Gastrocnemius medialis (tissue), 4 donors: ENCODE measurements around the gene DCAF4. TPM values are rescaled to one million over a fixed set of nuclear protein-coding genes. Genes with fewer than 3 reads are reported as not detected.

Experiments used
- ATAC-seq, 2 donors: fragments of 150-250 bp; one replicate each; pipeline ENCODE4 v1.9.1; 2016
- DNase-seq, 2 donors: peaks; one replicate each; pipeline ENCODE4 v3.0.0-alpha.2; 2019
- H3K27ac ChIP-seq, 4 donors: fragments of 200-600 bp; sonication (generic); 1 replicate in 1 of 4; 2 replicates in 3 of 4; pipeline ENCODE4 v1.5.1; 2016 to 2018; ENCODE audit warnings: mild to moderate bottlenecking in 2 of 4, moderate library complexity in 1 of 4
- H3K27me3 ChIP-seq, 3 donors: fragments of 200-600 bp; sonication (generic) in 2 of 3; 1 replicate in 1 of 3; 2 replicates in 2 of 3; pipeline versions ENCODE4 v1.5.1 to v1.6.0; 2016 to 2019; ENCODE audit warnings: mild to moderate bottlenecking in 1 of 3, moderate library complexity in 1 of 3
- H3K36me3 ChIP-seq, 2 donors: fragments of 200-600 bp; sonication (generic) in 1 of 2; one replicate each; pipeline ENCODE4 v1.5.1; 2017 to 2018
- H3K4me1 ChIP-seq, 2 donors: fragments of 200-600 bp; sonication (generic) in 1 of 2; one replicate each; pipeline ENCODE4 v1.5.1; 2016 to 2017; ENCODE audit warnings: mild to moderate bottlenecking in 2 of 2
- H3K4me3 ChIP-seq, 4 donors: fragments of 200-600 bp; sonication (generic) in 3 of 4; 1 replicate in 1 of 4; 2 replicates in 3 of 4; pipeline ENCODE4 v1.5.1; 2016 to 2019; ENCODE audit warnings: mild to moderate bottlenecking in 2 of 4
- H3K9me3 ChIP-seq, 3 donors: fragments of 200-600 bp; sonication (generic) in 2 of 3; 1 replicate in 1 of 3; 2 replicates in 2 of 3; pipeline ENCODE4 v1.5.1; 2016 to 2019
- POLR2A ChIP-seq, 2 donors: fragments of 450-650 bp; IDR thresholded peaks; one replicate each; pipeline ENCODE4 v1.6.1; 2017; ENCODE audit warnings: antibody characterized with exemption in 2 of 2, mild to moderate bottlenecking in 2 of 2, moderate library complexity in 2 of 2
- in situ Hi-C, 4 donors: fragments of 200-750 bp; cut with MboI; loops; one replicate each; pipeline versions ENCODE4 v1.15.0 to v1.8.0; 2017; ENCODE audit warnings: low sequenced_read_pairs in 4 of 4
- intact Hi-C: fragments of 100-400 bp; cut with DNase I; formaldehyde crosslinking; loops from one replicate; pipeline ENCODE4 v1.15.1; 2023; ENCODE audit warnings: low total_unique reads
- total RNA-seq, 4 donors: library from RNA; depleted of rRNA; stranded (reverse); fragments of >200 nt; gene quantifications; one replicate each; pipeline versions ENCODE4 v1.1.0 to v1.2.3, GENCODE V29; 2016
- TF ChIP-seq, protein P1 (sequence below), 5 experiments: fragments of 450-650 bp in 3 of 5; fragments of 200-600 bp in 2 of 5; sonication (generic) in 2 of 5; IDR thresholded peaks in 4 of 5; conservative IDR thresholded peaks in 1 of 5; 1 replicate in 4 of 5; 2 replicates in 1 of 5; pipeline ENCODE4 v1.5.1; 2016 to 2019; ENCODE audit warnings: antibody characterized with exemption in 5 of 5, mild to moderate bottlenecking in 3 of 5, moderate library complexity in 3 of 5

DCAF4 gene
- total RNA-seq, 4 donors from 2014 or later, result 13.9 to 38.3 (median 25.7) TPM

DNA sequence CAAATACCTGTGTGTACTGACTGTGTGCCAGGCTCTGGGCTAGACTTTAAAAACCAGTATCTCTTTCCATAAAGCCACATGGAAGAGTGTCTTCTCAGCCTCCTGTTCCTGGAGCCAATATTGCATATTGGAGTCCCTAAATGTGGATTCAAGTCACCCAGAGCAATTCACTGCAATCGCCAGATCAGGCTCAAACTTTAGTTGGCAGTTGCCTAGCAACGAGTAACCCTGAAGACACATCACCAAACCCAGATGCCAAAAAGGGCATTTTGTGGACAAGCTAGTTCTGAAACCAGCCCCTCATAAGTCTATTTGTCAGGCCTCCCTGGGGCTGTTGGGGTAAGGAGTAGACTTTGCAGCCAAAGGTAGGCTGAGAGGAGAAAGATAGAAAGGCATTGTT, 46.1 kb upstream of the DCAF4 start:
- Histone ChIP-seq H3K27me3 (no peaks in the 10 kb centered on the region), H3K4me1 (peaks cover 20 to 65% of the 10 kb centered on the region in 2 donors), H3K4me3 (no peak overlapping the region), H3K9me3 (no peaks in the 10 kb centered on the region), H3K27ac (no peak overlapping the region), H3K36me3 (no peaks in the 10 kb centered on the region)
- TF ChIP-seq, protein P1, sequence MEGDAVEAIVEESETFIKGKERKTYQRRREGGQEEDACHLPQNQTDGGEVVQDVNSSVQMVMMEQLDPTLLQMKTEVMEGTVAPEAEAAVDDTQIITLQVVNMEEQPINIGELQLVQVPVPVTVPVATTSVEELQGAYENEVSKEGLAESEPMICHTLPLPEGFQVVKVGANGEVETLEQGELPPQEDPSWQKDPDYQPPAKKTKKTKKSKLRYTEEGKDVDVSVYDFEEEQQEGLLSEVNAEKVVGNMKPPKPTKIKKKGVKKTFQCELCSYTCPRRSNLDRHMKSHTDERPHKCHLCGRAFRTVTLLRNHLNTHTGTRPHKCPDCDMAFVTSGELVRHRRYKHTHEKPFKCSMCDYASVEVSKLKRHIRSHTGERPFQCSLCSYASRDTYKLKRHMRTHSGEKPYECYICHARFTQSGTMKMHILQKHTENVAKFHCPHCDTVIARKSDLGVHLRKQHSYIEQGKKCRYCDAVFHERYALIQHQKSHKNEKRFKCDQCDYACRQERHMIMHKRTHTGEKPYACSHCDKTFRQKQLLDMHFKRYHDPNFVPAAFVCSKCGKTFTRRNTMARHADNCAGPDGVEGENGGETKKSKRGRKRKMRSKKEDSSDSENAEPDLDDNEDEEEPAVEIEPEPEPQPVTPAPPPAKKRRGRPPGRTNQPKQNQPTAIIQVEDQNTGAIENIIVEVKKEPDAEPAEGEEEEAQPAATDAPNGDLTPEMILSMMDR (IDR thresholded peaks at IDR 0.05 in 4 of 5, conservative IDR thresholded peaks at IDR 0.05 in 1 of 5), result no peak
- no peak for TF ChIP-seq POLR2A (IDR thresholded peaks at IDR 0.05)
- no peak for ATAC-seq
- intact Hi-C loops, result no loop called here
- DNase-seq, result no peak
- in situ Hi-C loops, result no loop called here

GRCh38 chr14:72880820-72881219, 45.4 kb upstream of the DCAF4 start:
- no peak for ATAC-seq
- TF ChIP-seq, protein P1 (IDR thresholded peaks at IDR 0.05 in 4 of 5, conservative IDR thresholded peaks at IDR 0.05 in 1 of 5), result no peak
- no peak for TF ChIP-seq POLR2A (IDR thresholded peaks at IDR 0.05)
- intact Hi-C loops (no loop called here), in situ Hi-C loops (no loop called here)
- DNase-seq, result no peak
- Histone ChIP-seq H3K4me1 (peaks cover 20 to 61% of the 10 kb centered on the region in 2 donors), H3K27ac (peak overlapping the region in 1 of 4 donors; percentile 16), H3K27me3 (no peaks in the 10 kb centered on the region), H3K9me3 (no peaks in the 10 kb centered on the region), H3K4me3 (no peak overlapping the region), H3K36me3 (no peaks in the 10 kb centered on the region)

DNA sequence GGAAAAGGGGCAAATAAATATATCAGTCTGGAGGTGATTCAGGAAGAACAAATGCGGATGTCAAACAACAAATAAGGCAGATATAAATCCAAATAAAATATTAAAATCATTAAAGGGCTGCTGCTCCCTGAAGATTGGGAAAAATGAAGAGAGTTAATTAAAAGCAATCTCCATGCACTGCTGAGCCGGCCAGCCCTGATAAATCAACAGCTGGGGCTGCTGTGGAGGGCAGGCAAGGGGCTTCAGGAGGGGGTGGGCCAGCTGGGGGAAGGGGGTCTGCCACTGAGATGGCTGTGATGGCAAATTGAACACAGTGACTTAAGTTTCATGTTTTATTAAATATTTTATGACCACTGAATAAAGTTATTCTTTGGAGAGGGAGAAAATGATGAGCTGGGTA, 44.7 kb upstream of the DCAF4 start:
- H3K27ac ChIP-seq, result peak overlapping the region in 1 of 4 donors; percentile 20
- no peaks in the 10 kb centered on the region for H3K27me3 ChIP-seq
- ATAC-seq (no peak), DNase-seq (no peak)
- in situ Hi-C loops, result no loop called here
- intact Hi-C loops, result no loop called here
- TF ChIP-seq, protein P1 (IDR thresholded peaks at IDR 0.05 in 4 of 5, conservative IDR thresholded peaks at IDR 0.05 in 1 of 5), result no peak
- no peak for TF ChIP-seq POLR2A (IDR thresholded peaks at IDR 0.05)
- H3K36me3 ChIP-seq, result no peaks in the 10 kb centered on the region
- peaks cover 26 to 60% of the 10 kb centered on the region in 2 donors for H3K4me1 ChIP-seq
- H3K9me3 ChIP-seq, result no peaks in the 10 kb centered on the region
- no peak overlapping the region for H3K4me3 ChIP-seq

GRCh38 chr14:72882047-72882446, 44.2 kb upstream of the DCAF4 start:
- DNase-seq (no peak), ATAC-seq (no peak)
- Histone ChIP-seq H3K9me3 (no peaks in the 10 kb centered on the region), H3K36me3 (no peaks in the 10 kb centered on the region), H3K27me3 (no peaks in the 10 kb centered on the region), H3K27ac (no peak overlapping the region), H3K4me3 (no peak overlapping the region), H3K4me1 (peaks cover 26 to 58% of the 10 kb centered on the region in 2 donors)
- no peak for TF ChIP-seq POLR2A (IDR thresholded peaks at IDR 0.05)
- TF ChIP-seq, protein P1 (IDR thresholded peaks at IDR 0.05 in 4 of 5, conservative IDR thresholded peaks at IDR 0.05 in 1 of 5), result no peak
- intact Hi-C loops (no loop called here), in situ Hi-C loops (no loop called here)

DNA sequence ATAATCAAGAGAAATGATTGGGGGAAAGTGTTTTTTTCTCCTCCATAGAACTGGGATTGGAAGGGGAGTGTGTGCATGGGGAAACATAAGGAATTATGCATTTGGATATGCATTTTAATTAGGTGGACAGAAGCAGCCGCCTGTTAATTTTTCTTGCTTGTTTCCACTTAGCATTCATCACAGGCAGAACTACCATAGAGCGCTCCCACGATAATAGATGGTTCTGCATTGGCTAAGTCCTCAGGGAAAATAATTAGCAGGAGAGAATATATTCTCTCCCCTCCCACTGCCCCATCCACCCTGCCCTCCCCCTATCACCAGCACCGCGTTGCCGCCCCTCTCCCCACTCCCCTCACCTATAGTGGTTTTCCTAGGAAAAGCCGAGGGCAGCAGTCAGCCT, 43.8 kb upstream of the DCAF4 start:
- peaks cover 30 to 55% of the 10 kb centered on the region in 2 donors for H3K4me1 ChIP-seq
- H3K27me3 ChIP-seq, result no peaks in the 10 kb centered on the region
- in situ Hi-C loops, result no loop called here
- H3K36me3 ChIP-seq, result no peaks in the 10 kb centered on the region
- ATAC-seq (no peak), DNase-seq (no peak)
- H3K27ac ChIP-seq, result peak overlapping the region in 1 of 4 donors; percentile 48
- intact Hi-C loops, result no loop called here
- TF ChIP-seq POLR2A (IDR thresholded peaks at IDR 0.05), result no peak
- TF ChIP-seq, protein P1 (IDR thresholded peaks at IDR 0.05 in 4 of 5, conservative IDR thresholded peaks at IDR 0.05 in 1 of 5), result no peak
- H3K4me3 ChIP-seq, result no peak overlapping the region
- H3K9me3 ChIP-seq, result no peaks in the 10 kb centered on the region
